HG02885 (cell line): ENCODE data around the gene HEBP2.
A peak's percentile ranks its signal among the peaks of the same experiment; 100 is the strongest.

Source experiments
- ATAC-seq: cut with Tn5 transposase; IDR thresholded peaks from one replicate; pipeline ENCODE4 v1.9.1; 2021; ENCODE audit warnings: mild to moderate bottlenecking; ENCODE audit not compliant: unreplicated experiment, poor library complexity

Gene HEBP2

DNA sequence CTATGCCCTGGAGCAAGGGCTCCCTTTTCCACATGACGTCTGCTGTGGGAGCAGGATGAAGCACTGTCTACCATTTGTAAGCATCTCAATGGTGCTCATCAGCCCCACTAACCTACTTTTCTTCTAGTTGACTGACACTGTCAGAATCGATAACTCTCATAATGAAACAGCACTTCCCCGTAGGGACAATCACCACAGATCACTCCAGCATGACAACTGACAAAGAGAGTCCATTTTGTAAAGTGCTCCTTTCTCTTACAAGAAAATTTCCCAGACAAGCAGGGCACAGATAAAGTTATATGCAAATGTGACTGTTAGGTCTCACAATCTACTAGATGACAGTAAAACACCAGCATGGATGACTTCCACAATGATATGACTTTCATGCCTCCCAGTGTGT, 46.4 kb downstream of the HEBP2 start:
- ATAC-seq: peak; percentile 69

GRCh38 chr6:138451043-138451442, 47.0 kb downstream of the HEBP2 start:
- no peak for ATAC-seq

DNA sequence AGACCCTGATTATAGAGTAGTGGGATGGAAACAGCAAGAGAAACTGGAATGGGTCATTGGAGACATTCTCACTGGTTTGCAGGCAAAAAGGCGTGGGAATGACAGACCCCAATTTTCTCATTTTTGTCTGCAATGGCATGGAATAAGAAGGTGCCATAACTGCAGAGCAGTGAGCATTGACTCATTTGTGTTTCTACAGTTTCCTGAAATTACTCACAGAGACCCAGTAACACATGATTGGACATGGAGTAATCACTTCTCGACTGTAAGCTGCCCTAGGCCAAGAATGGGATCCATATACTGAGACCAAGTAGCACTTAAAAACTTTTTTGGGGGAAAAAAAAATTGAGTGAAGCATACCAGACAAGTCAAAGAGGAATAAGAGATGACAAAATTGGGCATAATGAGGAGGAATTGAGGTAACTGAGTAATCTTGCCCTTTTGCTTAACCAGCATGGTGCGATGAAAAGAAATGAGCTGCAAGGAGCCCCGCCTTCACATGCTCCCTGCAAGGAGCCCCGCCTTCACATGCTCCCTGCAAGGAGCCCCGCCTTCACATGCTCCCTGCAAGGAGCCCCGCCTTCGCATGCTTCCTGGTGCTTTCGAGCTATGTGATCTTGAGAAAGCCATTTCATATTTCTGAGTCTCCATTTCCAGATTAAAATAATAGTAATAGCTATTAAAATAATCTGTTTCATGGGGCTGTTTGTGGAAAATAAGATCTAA, 51.1 kb downstream of the HEBP2 start:
- ATAC-seq: peak; percentile 56

DNA sequence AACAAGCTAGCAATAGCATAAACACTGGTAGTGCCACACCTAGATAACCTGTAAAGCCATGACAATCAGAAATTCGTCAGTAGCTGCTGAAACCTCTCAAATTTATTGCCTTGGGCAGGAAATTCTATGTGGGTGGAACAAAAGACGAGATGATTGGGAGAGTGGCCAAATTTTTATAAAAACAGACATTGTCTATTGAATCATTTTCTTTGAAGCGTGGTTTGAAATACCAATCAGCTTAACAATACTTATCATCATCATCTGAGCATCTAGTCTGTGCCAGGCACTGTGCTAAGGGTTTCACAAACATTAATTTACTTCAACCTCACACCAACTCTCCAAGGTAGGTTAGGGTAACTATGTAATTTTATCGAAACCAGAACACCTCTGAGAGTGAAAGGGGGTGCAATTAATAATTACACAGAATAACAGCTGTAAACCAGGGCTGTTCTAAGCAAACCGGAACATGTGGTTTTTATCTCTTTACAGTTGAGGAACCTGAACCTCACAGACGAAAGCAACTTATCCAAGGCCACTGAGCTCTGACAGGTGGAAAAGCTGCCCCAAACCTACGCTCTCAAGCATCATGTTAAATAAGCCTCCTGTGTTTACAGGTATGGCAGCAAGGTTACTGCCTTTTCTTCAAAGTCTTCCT, 51.9 kb downstream of the HEBP2 start:
- ATAC-seq: peak; percentile 88

GRCh38 chr6:138456401-138456790, 52.4 kb downstream of the HEBP2 start:
- peak; percentile 1 for ATAC-seq

DNA sequence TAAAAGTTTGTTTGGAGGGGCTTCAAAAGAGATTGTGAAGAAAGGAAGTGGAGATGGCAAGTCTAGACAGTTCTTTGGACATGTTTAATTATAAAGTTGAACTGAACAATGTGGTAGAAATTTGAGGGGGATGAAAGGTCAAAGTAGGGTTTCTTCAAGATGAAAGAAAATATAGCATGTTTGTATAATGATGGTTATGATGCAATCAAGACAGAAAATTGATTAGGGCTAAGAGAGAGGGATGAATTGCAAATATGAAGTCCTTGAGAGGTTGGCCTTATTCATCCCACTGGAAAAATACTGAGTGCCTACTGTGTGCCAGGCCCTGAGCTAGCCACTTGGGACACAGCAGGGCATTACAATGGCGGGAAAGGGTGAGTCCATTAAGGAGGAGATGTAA, 57.6 kb downstream of the HEBP2 start:
- ATAC-seq: no peak

DNA sequence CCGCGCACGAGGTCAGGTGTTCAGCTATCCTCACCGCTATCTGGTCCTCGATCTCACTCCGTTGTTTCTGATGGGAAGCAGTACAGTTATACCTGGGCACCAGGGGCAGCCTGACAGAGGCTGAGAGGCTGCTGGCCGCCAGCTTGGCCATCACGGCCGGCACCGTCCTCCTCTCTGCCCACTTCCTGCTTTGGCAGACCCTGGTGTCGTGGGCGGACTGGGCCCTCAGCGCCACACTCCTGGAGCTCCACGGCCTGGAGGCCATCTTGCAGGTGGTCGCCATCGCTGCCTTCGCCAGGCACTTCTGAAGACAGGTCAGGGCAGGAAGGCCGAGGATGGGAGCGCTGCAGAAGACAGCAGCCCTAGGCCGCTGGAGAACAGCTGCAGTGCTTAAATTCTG, 60.1 kb downstream of the HEBP2 start:
- ATAC-seq: no peak

DNA sequence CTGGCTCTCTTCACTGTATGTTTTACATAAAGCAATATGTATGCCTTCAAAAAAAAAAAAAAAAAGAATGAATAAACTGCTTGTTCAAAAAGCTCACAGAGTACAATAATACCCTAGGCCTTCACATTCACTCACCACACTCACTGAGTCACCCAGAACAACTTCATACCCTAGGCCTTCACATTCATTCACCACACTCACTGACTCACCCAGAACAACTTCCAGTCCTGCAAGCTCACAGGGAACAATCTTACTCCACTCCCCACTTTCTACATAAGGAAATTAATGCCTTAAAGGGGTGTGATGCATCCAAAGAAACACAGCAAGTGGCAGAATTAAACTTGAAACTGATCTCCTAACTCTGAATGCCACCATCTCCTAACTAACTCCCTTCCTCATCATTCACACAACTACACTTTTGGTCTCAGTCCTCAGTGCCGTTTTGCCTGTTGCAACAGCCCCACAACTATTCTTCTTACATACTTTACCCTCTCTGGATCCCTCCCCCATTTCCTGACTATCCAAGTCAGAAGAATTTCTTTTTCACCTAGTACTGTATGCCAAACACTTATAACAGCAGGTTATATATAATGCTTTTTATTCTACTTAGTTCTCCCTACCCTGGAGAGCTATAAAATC, 61.1 kb downstream of the HEBP2 start:
- no peak for ATAC-seq

GRCh38 chr6:138467901-138468300, 63.9 kb downstream of the HEBP2 start:
- no peak for ATAC-seq

DNA sequence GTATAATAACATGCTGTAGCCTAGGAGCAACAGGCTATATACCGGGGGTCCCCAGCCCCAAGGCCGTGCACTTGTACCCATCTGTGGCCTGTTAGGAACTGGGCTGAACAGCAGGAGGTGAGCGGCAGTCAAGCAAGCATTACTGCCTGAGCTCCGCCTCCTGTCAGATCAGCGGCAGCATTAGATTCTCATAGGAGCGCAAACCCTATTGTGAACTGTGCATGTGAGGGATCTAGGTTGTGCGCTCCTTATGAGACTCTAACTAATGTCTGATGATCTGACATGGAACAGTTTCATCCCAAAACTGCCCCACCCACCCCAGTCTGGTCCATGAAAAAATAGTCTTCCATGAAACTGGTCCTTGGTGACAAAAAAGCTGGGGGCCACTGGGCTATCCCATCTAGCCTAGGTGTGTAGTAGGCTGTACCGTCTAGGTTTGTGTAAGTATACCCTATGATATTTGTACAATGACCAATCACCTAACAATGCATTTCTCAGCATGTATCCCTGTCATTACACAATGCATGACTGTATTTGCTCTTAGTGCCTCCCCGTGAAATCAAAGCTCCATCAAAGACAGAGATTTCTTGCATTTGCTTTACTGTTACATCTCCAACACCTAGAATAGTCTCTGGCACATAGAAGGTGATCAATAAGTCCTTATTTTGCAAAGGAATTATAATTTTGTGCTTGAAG, 64.4 kb downstream of the HEBP2 start:
- no peak for ATAC-seq
